CD4-positive, alpha-beta T cell (primary cell): ENCODE measurements around the gene TRIM66. TPM values are rescaled to one million over a fixed set of nuclear protein-coding genes. Genes with fewer than 3 reads are reported as not detected.

Experiments
- ATAC-seq: fragments of 200-7000 bp; cut with Tn5 transposase; one replicate; pipeline ENCODE4 v1.10.0; 2022; ENCODE audit warnings: mild to moderate bottlenecking; ENCODE audit not compliant: poor library complexity
- CTCF ChIA-PET: fragments of 350-600 bp; sonication (Branson Sonifier 250); formaldehyde crosslinking; loops from one replicate; lab custom pipeline; 2021; ENCODE audit warnings: antibody characterized with exemption, inconsistent platforms; lab: Charles Lee
- POLR2A ChIA-PET: fragments of 350-600 bp; sonication (Branson Sonifier 250); formaldehyde crosslinking; loops from one replicate; lab custom pipeline; 2021; ENCODE audit warnings: antibody characterized with exemption, inconsistent platforms; lab: Charles Lee
- DNase-seq, 14 experiments: peaks; one replicate each; pipeline ENCODE4 v3.0.0-alpha.2; 2013 to 2020; ENCODE audit warnings: mixed read lengths in 2 of 14
- H3K27ac ChIP-seq, 2 donors: one replicate each; pipeline versions ENCODE4 v1.5.1 to v1.7.0; 2013; ENCODE audit warnings: low read length in 2 of 2, low read depth in 1 of 2, mild to moderate bottlenecking in 1 of 2
- H3K27me3 ChIP-seq, 2 experiments: 1 replicate in 1 of 2; 2 replicates in 1 of 2; pipeline versions ENCODE4 v1.6.1 to v1.7.0; 2013; ENCODE audit warnings: low read length in 2 of 2, control low read depth in 1 of 2, mild to moderate bottlenecking in 1 of 2, moderate library complexity in 1 of 2; ENCODE audit not compliant: insufficient read depth in 2 of 2, control insufficient read depth in 1 of 2
- H3K36me3 ChIP-seq: one replicate; pipeline ENCODE4 v1.6.1; 2013; ENCODE audit warnings: low read length, control low read depth; ENCODE audit not compliant: insufficient read depth
- H3K4me1 ChIP-seq: one replicate; pipeline ENCODE4 v1.6.1; 2013; ENCODE audit warnings: low read length, control low read depth; ENCODE audit not compliant: insufficient read depth
- H3K4me3 ChIP-seq: one replicate; pipeline ENCODE4 v1.5.1; 2013; ENCODE audit warnings: mild to moderate bottlenecking, low read length, moderate library complexity
- H3K9me3 ChIP-seq, 2 experiments: 1 replicate in 1 of 2; 2 replicates in 1 of 2; pipeline versions ENCODE4 v1.6.1 to v1.7.0; 2013; ENCODE audit warnings: low read length in 2 of 2, mild to moderate bottlenecking in 2 of 2, control low read depth in 1 of 2, moderate library complexity in 1 of 2; ENCODE audit not compliant: control insufficient read depth in 1 of 2, insufficient read depth in 1 of 2
- H3K27ac Mint-ChIP-seq: one replicate; pipeline ENCODE4 v1.8.0; 2020; ENCODE audit warnings: mixed read lengths
- H3K27me3 Mint-ChIP-seq: one replicate; pipeline ENCODE4 v1.8.0; 2021; ENCODE audit warnings: mixed read lengths
- H3K36me3 Mint-ChIP-seq: one replicate; pipeline ENCODE4 v1.8.0; 2021; ENCODE audit warnings: low read depth, mixed read lengths
- H3K4me1 Mint-ChIP-seq: one replicate; pipeline ENCODE4 v1.8.0; 2021; ENCODE audit warnings: low read depth, mixed read lengths
- H3K4me3 Mint-ChIP-seq: one replicate; pipeline ENCODE4 v1.8.0; 2020; ENCODE audit warnings: mild to moderate bottlenecking, mixed read lengths
- H3K9me3 Mint-ChIP-seq: one replicate; pipeline ENCODE4 v1.8.0; 2020; ENCODE audit warnings: mixed read lengths
- intact Hi-C, 2 experiments: fragments of 100-400 bp; cut with DNase I in 1 of 2; cut with micrococcal nuclease in 1 of 2; formaldehyde crosslinking; loops; one replicate each; pipeline versions ENCODE4 v1.15.1 to v1.9.0; 2023 to 2025; cut with DNase I, micrococcal nuclease
- total RNA-seq, 174 experiments: library from RNA in 2 of 174; stranded (reverse) in 2 of 174; gene quantifications; one replicate each; pipeline ENCODE4 v1.2.3 and lab custom pipeline; 2021 to 2026
- TF ChIP-seq, protein P1 (sequence below): fragments of 200-600 bp; IDR thresholded peaks from one replicate; pipeline ENCODE4 v1.8.0; 2022; ENCODE audit warnings: antibody characterized with exemption, mild to moderate bottlenecking

TRIM66 gene
- total RNA-seq, 2 experiments from 2014 or later, result 6.8 to 9.8 TPM

DNA sequence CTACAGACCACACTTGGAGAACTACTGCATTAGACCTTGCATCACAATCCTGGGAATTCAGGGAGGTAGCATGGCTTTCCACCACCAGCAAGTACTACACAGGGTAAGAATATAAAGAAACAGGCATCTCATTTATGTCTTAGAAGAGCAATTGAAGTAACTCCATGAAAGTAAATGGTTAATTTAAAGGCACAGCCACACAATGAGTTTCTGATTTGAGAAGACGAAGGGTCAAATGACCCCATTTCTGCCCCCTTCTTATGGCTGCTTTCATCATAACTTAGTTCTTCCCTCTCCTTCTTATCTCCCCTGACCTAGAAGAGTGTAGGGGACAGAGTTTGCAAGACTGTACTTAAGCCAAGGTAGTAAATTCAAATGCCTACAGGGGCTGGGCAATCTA, 6.0 kb downstream of the TRIM66 start:
- CTCF ChIA-PET, result no interaction called here

GRCh38 chr11:8674859-8675258, 7.6 kb downstream of the TRIM66 start:
- POLR2A ChIA-PET, result no interaction called here
- H3K27ac ChIP-seq, result no peak overlapping the region
- CTCF ChIA-PET, result no interaction called here
- H3K27me3 Mint-ChIP-seq, result no peaks in the 10 kb centered on the region
- H3K9me3 Mint-ChIP-seq, result no peaks in the 10 kb centered on the region
- no peaks in the 10 kb centered on the region for H3K9me3 ChIP-seq
- intact Hi-C loops, result no loop called here
- H3K36me3 Mint-ChIP-seq, result peaks cover 57% of the 10 kb centered on the region
- no peaks in the 10 kb centered on the region for H3K27me3 ChIP-seq
- H3K4me1 ChIP-seq, result no peaks in the 10 kb centered on the region
- no peak overlapping the region for H3K27ac Mint-ChIP-seq
- no peak for DNase-seq
- no peak overlapping the region for H3K4me3 ChIP-seq
- peaks cover 18% of the 10 kb centered on the region for H3K36me3 ChIP-seq
- no peak for ATAC-seq
- TF ChIP-seq, protein P1, sequence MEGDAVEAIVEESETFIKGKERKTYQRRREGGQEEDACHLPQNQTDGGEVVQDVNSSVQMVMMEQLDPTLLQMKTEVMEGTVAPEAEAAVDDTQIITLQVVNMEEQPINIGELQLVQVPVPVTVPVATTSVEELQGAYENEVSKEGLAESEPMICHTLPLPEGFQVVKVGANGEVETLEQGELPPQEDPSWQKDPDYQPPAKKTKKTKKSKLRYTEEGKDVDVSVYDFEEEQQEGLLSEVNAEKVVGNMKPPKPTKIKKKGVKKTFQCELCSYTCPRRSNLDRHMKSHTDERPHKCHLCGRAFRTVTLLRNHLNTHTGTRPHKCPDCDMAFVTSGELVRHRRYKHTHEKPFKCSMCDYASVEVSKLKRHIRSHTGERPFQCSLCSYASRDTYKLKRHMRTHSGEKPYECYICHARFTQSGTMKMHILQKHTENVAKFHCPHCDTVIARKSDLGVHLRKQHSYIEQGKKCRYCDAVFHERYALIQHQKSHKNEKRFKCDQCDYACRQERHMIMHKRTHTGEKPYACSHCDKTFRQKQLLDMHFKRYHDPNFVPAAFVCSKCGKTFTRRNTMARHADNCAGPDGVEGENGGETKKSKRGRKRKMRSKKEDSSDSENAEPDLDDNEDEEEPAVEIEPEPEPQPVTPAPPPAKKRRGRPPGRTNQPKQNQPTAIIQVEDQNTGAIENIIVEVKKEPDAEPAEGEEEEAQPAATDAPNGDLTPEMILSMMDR, result no peak
- H3K4me3 Mint-ChIP-seq, result no peak overlapping the region
- H3K4me1 Mint-ChIP-seq, result no peaks in the 10 kb centered on the region

More for the DNA sequence above, 6.0 kb downstream of the TRIM66 start:
- Histone ChIP-seq H3K4me1 (peaks cover under 1% of the 10 kb centered on the region), H3K27ac (no peak overlapping the region), H3K4me3 (no peak overlapping the region), H3K9me3 (no peaks in the 10 kb centered on the region), H3K27me3 (no peaks in the 10 kb centered on the region), H3K36me3 (peaks cover 17% of the 10 kb centered on the region)
- TF ChIP-seq, protein P1, result no peak
- ATAC-seq (no peak), DNase-seq (no peak)
- no peaks in the 10 kb centered on the region for H3K9me3 Mint-ChIP-seq
- no peak overlapping the region for H3K4me3 Mint-ChIP-seq
- peaks cover 57% of the 10 kb centered on the region for H3K36me3 Mint-ChIP-seq
- POLR2A ChIA-PET, result no interaction called here
- no peak overlapping the region for H3K27ac Mint-ChIP-seq
- H3K4me1 Mint-ChIP-seq, result peaks cover 13% of the 10 kb centered on the region
- intact Hi-C loops, result no loop called here
- H3K27me3 Mint-ChIP-seq, result no peaks in the 10 kb centered on the region

DNA sequence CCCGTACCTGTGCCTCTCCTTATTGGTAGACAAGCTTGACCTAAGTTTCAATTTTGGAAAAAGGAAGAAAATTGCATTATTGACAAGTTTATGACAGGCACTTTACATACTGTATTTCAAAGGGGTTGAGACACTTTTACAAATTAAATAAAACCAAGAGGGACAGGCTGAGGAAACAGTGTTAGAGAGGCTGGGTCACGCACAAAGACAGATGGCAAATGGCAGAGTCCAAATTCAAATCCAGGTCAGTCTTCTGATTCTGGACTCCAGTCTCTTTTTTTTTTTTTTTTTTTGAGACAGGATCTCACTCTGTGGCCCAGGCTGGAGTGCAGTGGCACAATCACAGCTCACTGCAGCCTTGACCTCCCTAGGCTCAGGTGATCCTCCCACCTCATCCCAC, 10.1 kb downstream of the TRIM66 start:
- Mint-ChIP-seq H3K4me3 (no peak overlapping the region), H3K9me3 (no peaks in the 10 kb centered on the region), H3K27ac (no peak overlapping the region), H3K27me3 (no peaks in the 10 kb centered on the region), H3K4me1 (no peaks in the 10 kb centered on the region), H3K36me3 (peaks cover 56% of the 10 kb centered on the region)
- Histone ChIP-seq H3K27me3 (no peaks in the 10 kb centered on the region), H3K9me3 (no peaks in the 10 kb centered on the region), H3K4me3 (no peak overlapping the region), H3K27ac (no peak overlapping the region), H3K4me1 (no peaks in the 10 kb centered on the region), H3K36me3 (peaks cover 20% of the 10 kb centered on the region)
- TF ChIP-seq, protein P1, result no peak
- CTCF ChIA-PET, result no interaction called here
- POLR2A ChIA-PET, result no interaction called here
- ATAC-seq (no peak), DNase-seq (no peak)
- intact Hi-C loops, result no loop called here
